Lower leg skin (tissue), 3 donors: ENCODE data around the gene CDK8.

Source experiments
- POLR2A ChIP-seq, 2 donors: fragments of 450-650 bp; IDR thresholded peaks; one replicate each; pipeline ENCODE4 v1.6.1; 2016 to 2017; ENCODE audit warnings: antibody characterized with exemption in 2 of 2, mild to moderate bottlenecking in 1 of 2, moderate library complexity in 1 of 2
- TF ChIP-seq, protein P1 (sequence below), 3 donors: fragments of 450-650 bp; IDR thresholded peaks; one replicate each; pipeline ENCODE4 v1.5.1; 2016; ENCODE audit warnings: antibody characterized with exemption in 3 of 3, mild to moderate bottlenecking in 3 of 3, moderate library complexity in 2 of 3

DNA sequence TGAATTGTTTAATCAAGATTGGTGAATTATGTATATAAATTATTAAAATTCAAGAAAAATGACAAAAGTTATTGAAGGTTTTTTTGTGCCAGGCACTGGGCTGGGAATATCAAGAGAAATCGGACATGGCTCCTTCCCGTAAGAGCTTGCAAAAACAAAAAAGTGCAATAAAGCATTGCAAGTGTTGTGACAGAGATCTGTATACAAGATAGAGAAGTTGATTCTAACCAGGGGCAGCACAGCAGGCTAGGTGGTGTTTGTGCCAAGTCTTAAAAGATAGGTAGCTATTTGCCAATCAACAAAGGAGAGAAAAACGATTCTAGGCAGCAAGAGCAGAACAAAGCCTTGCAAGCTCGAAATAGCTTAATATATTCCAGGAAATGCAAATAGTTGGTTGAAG, 179.8 kb downstream of the CDK8 start:
- TF ChIP-seq, protein P1, sequence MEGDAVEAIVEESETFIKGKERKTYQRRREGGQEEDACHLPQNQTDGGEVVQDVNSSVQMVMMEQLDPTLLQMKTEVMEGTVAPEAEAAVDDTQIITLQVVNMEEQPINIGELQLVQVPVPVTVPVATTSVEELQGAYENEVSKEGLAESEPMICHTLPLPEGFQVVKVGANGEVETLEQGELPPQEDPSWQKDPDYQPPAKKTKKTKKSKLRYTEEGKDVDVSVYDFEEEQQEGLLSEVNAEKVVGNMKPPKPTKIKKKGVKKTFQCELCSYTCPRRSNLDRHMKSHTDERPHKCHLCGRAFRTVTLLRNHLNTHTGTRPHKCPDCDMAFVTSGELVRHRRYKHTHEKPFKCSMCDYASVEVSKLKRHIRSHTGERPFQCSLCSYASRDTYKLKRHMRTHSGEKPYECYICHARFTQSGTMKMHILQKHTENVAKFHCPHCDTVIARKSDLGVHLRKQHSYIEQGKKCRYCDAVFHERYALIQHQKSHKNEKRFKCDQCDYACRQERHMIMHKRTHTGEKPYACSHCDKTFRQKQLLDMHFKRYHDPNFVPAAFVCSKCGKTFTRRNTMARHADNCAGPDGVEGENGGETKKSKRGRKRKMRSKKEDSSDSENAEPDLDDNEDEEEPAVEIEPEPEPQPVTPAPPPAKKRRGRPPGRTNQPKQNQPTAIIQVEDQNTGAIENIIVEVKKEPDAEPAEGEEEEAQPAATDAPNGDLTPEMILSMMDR (IDR thresholded peaks at IDR 0.05) = no peak
- TF ChIP-seq POLR2A (IDR thresholded peaks at IDR 0.05) = no peak
